VCaP (cell line): Measurements from ENCODE around the gene KRT4.

ENCODE experiments used
- H3K27ac ChIP-seq: fragments of 450-650 bp; 2 replicates; pipeline ENCODE4 v1.5.1; 2017
- TF ChIP-seq, protein P1 (sequence below): fragments of 450-650 bp; conservative IDR thresholded peaks from 2 replicates; pipeline ENCODE4 v1.5.1; 2017; ENCODE audit warnings: mild to moderate bottlenecking, moderate library complexity

Gene KRT4

DNA sequence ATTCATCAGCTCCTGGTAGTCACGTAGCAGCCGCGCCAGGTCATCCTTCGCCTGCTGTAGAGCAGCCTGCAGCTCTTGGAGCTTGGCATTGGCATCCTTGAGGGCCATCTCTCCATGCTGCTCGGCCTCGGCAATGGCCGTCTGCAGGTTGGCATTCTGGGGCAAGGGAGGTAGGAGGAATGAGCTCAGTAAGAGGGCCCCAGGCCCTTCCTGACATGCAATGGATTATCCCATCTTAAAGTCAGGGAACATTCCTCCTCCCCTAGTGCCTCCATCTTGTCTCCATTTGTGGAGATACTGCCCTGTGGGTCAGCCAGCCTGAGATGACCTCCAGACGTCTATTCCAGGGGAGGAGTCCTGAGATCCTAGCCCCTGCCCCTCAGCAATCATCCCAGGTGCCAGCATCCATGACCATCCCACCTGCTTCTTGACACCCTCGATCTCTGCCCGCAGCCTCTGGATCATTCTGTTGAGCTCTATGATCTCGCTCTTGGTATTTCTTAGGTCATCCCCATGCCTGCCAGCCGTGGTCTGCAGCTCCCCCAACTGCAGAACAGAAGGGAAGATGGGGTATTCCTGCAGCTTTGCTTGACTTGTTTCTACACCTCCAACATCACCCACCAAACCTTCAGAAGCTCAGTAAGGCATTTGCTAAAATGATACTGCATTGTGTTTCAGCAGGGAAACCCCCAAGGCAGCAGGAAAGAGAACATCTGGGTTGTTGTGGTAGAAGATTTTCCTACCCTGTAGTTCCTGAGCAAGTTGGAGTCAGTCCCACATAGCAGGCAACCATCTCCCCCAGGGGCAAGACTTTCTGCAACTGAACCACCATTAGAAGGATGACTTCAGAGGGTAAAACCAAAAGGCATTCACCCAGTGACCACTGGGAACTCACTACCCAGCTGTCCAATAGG is 22.4 kb downstream of the KRT4 start:
- no peak overlapping the region for H3K27ac ChIP-seq

DNA sequence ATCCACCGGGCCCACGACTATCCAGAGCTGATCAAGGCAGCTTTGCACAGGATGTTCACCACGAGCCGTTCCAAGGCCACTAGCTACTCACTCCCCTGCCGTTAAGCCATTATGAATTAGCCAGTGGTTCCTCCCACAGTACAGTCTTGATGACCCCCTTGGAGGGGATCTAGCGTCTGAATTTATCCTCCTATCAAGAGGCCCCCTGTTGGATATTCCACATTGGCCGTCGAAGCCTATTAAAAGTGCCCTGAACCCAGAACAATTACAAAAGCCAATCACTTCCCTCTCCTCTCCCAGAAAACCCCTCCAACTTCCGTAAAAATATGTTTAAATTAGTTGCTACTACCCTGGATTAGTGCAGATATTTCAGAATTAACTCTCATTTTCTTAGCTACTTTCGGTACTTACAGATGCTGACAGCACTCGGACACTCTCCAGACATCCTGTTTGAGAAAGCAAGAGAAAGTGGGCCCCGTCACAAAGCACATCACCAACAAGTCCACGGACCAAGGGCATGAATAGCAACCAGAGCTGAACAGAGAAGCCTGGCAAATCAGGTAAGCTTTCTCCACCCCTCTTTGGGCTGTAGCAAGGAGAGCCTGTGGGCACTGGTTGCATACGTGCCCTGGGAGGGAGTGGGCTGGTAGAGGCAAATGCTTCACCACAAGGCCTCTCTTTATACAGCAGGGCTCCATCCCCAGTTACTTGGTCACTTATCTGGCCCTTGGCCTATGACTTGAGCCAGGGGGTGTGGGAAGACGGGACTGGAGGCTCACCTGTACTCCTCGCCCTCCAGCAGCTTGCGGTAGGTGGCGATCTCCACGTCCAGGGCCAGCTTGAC is 23.3 kb downstream of the KRT4 start:
- TF ChIP-seq, protein P1, sequence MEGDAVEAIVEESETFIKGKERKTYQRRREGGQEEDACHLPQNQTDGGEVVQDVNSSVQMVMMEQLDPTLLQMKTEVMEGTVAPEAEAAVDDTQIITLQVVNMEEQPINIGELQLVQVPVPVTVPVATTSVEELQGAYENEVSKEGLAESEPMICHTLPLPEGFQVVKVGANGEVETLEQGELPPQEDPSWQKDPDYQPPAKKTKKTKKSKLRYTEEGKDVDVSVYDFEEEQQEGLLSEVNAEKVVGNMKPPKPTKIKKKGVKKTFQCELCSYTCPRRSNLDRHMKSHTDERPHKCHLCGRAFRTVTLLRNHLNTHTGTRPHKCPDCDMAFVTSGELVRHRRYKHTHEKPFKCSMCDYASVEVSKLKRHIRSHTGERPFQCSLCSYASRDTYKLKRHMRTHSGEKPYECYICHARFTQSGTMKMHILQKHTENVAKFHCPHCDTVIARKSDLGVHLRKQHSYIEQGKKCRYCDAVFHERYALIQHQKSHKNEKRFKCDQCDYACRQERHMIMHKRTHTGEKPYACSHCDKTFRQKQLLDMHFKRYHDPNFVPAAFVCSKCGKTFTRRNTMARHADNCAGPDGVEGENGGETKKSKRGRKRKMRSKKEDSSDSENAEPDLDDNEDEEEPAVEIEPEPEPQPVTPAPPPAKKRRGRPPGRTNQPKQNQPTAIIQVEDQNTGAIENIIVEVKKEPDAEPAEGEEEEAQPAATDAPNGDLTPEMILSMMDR, result no peak
- no peak overlapping the region for H3K27ac ChIP-seq

More for the DNA sequence above, 22.4 kb downstream of the KRT4 start:
- TF ChIP-seq, protein P1, result no peak

DNA sequence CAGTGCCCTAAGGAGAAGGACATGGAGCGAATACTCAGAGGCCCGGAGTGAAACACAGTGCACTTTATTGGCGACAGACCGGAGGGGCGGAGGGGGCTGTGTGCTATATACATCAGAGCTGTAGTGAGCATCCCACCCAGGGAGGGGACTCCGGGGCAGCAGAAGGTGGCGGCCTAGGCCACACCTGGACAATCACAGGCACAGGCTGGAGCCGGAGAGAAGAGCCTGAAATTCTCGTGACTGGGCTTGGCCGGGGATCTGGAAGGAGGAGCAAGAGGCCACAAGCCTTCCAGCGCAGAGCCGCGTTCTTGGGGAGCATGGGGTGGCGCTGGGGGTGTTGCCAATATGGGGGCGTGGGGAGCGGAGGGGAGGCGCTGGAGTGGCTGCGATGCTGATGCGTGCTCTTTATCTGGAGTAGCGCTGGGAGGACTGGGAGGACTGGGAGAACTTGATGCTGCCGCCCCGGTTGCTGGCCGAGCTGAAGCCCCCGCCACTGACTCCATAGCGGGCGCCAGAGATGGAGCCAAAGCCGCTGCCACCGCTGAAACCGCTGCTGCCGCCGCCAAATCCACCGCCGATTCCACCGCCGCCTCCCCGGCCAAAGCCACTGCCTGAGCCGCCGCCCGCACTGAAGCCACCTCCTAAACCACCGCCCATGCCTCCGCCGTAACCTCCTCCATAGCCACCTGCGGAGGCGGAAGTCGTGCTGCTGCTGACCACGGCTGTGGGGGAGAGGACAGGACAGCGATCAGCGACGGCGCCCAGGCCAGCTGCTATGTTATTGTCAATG is 24.1 kb downstream of the KRT4 start:
- no peak overlapping the region for H3K27ac ChIP-seq
- TF ChIP-seq, protein P1, result no peak

DNA sequence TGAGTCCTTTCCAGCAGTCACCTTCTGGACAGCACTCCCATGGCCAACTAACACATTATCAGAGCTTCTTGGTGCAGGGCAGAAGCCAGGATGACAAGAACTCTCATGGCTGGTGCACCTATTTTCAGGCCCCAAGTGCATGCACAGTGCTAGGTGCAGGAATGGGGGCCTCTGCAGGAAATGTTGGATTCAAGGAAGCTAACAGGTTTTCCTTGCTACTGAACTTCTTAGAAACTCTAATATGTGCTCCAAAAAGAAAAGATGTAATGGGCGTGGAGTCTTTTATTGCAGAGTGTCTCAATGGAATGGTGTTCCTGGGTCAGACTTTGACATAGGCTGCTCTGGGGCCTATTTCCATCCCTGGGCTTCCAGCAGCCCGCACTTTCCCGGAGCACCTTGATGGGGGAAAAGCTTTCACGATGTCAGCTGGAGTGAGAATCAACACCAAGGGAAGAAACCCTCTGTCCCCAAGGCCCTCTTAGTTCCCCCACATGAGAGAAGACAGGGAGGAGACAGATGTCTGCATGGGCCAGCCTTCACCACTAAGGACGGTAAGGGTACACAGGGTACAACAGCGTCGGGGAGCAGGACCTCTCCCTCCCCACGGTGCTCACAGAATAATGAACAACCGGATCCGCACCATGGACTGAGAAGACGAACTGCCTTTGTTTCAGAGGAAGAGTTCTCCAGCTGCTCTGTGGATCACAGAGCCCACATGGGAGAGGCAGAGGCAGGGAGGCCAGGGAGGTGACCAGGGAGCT is 24.9 kb downstream of the KRT4 start:
- H3K27ac ChIP-seq, result no peak overlapping the region
- TF ChIP-seq, protein P1, result no peak

DNA sequence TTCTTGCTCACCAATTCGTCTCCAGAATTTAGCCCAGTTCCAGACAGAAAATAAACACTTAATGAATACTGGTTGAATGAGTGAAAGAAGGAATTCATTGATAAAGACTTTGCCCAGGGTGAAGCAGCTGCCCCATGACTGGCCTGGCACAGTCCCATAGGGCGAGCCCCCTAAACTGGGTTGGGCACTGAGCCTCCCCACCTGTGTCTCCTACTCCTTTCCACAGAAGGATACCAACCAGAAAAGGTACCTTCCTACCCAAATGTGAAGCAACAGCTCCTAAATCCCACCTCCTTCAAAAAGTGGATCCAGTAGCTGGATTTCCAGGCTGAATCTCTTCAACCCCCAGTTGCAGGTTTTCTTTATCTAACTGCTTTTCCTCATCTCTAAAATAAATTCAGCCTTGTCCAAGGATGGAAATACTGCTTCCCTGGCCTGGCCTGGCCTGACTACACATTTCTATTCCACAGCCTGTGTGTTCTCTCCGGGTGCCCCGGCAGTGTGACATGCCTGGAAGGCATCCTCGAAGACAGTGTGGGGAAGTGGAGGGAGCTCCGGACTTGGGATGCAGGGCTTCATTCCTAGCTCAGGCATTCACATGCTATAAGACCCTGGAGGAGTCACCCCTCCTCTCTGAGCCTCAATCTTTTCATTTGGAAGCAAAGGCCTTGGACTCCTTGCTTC is 25.6 kb downstream of the KRT4 start:
- H3K27ac ChIP-seq, result no peak overlapping the region
- TF ChIP-seq, protein P1, result no peak

DNA sequence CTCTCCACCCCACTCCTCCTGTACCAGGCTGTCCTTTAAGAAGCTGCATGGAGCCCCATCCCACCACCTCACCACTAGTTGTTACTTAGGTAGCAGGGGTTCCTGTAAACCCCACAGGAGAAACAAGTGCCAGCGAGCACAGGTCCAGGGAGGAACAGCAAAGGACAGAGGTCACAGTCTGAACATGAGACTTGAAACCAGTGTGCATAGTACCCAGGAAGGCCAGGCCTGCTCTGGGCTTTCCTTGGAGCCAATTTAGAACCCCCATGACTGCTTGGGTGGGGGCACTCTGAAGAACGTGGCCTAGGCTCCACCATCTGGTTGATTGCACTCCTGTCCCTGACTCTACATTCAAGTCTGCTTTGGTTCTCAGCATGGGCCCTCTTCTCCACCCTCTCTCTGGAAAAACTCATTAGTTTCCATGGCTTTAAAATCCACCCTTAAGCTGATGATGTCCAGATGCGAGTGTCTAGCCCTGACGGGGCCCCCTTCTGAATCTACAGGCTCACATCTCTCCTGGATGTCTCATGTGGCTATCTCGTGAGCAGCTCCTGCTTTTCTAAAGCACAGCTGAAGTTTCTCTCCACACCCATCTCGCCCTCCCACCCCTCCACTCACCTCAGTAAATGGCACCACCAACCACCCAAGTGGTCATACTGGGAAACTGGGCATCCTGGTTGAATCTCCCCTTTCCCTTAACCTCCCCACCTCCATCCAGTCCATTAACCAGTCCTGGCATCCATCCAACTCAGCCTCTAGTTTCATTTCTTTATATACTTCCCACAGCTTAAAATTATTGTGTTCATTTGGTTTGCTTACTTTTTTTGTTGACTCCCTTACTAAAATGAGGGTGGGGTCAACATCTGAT is 26.4 kb downstream of the KRT4 start:
- no peak overlapping the region for H3K27ac ChIP-seq
- TF ChIP-seq, protein P1, result no peak
